Measurements from ENCODE around the gene NOVA2.

- no peak for TF ChIP-seq CTCF (IDR thresholded peaks at IDR 0.05; ENCODE audit: poor library complexity, severe bottlenecking)
- no peak for TF ChIP-seq EZH2 (IDR thresholded peaks at IDR 0.05; ENCODE audit: borderline replicate concordance, insufficient read depth, low read length, poor library complexity, severe bottlenecking)
- TF ChIP-seq EP300 (conservative IDR thresholded peaks at IDR 0.05; ENCODE audit: poor library complexity, severe bottlenecking), result no peak
- TF ChIP-seq POLR2AphosphoS5 (IDR thresholded peaks at IDR 0.05), result no peak
- TF ChIP-seq TAF1 (IDR thresholded peaks at IDR 0.05; ENCODE audit: low read depth), result no peak
These were observed 14.1 kb downstream of the NOVA2 start for GRCh38 chr19:45959517-45960025.

All from neural cell (in vitro differentiated cells).